ENCODE results near the gene DCTN2.
"Not testable (repeated sequence)": the region's sequence is repeated elsewhere in the genome, so short reads cannot be mapped to it uniquely, and the experiment has no call there.

The DCTN2 gene

DNA sequence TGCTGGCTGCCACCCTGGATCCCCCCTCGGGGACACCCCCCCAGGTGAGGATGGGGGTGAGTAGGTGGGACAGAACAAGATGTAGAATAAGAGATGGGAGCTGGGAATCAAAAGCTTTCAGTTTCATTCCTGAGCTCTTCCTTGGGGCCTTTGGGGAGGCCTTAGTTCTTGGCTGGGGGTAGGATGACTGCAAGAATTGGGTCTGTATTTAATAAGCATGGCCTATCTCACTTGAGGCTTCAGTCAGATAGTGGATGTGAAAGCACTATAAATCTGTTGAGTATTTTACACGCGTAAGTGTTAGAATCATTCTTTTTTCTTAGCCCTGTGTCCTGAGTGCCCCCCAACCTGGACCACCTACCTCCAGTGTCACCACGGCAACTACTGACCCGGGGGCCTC lies 19.8 kb downstream of the DCTN2 start:
- DNase-seq (ENCODE audit: low read depth in 2 of 2): no peak

DNA sequence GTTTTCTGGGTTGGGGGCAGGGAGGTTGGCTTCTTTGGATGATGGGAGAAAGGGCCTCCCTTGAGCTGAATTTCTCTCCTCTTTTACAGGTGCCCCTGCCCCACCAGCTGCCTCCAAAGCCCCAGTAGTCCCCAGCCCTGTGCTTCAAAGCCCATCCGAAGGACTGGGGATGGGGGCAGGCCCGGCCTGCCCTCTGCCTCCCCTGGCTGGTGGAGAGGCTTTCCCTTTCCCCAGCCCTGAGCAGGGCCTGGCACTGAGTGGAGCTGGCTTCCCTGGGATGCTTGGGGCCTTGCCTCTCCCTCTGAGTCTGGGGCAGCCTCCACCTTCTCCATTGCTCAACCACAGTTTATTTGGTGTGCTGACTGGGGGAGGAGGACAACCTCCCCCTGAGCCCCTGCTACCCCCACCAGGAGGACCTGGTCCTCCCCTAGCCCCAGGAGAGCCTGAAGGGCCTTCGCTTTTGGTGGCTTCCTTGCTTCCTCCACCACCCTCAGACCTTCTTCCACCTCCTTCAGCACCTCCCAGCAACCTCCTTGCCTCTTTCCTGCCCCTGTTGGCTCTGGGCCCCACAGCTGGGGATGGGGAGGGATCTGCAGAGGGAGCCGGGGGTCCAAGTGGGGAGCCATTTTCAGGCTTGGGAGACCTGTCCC lies 20.4 kb downstream of the DCTN2 start:
- DNase-seq (ENCODE audit: low read depth in 2 of 2): no peak

- no peak for DNase-seq (ENCODE audit: low read depth in 2 of 2)
Measured at GRCh38 chr12:57525615-57526383, 21.2 kb downstream of the DCTN2 start.

- no peak for DNase-seq (ENCODE audit: low read depth in 2 of 2)
Measured at GRCh38 chr12:57524814-57525614, 22.0 kb downstream of the DCTN2 start.

DNA sequence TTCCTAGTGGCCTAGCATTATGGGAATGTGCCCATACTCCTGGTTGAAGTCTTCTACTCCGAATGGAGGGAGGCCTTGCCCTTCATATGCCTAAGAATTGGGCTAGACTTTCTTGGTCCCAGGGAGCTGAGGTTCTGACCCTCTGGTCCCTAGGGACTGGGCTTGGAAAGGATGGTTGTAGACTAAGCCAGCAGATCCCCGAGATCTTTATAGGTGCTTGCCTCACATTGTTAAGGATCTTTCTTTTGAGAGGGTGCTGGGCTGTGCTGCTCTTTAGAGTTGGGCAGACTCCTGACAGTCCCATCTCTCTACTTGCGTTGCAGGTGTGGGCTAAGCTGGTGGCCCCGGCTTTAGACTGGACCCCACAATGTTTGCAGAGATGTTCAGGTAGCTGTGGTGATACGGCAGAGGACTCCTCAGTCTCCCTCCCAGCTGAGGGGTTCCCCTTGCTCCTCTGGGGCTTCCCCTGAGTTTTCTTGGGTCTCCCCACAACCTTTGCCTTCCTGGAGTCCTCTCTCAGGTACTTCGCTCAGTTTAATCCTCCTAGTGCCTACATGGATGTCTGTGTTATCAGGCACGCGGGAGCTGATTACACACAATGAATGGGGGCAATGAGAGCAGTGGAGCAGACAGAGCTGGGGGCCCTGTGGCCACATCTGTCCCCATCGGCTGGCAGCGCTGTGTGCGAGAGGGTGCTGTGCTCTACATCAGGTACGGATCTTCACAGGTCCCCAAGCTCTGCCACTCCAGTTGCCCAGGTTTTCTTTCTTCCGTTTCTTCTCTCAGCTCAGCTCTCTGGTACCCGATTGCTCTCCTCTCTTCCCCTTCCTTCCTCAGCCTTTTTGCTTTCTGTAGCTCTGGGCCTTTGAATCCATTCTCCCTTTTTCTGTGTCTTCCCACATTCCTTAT lies 23.0 kb downstream of the DCTN2 start:
- DNase-seq (ENCODE audit: low read depth in 2 of 2): no peak

DNA sequence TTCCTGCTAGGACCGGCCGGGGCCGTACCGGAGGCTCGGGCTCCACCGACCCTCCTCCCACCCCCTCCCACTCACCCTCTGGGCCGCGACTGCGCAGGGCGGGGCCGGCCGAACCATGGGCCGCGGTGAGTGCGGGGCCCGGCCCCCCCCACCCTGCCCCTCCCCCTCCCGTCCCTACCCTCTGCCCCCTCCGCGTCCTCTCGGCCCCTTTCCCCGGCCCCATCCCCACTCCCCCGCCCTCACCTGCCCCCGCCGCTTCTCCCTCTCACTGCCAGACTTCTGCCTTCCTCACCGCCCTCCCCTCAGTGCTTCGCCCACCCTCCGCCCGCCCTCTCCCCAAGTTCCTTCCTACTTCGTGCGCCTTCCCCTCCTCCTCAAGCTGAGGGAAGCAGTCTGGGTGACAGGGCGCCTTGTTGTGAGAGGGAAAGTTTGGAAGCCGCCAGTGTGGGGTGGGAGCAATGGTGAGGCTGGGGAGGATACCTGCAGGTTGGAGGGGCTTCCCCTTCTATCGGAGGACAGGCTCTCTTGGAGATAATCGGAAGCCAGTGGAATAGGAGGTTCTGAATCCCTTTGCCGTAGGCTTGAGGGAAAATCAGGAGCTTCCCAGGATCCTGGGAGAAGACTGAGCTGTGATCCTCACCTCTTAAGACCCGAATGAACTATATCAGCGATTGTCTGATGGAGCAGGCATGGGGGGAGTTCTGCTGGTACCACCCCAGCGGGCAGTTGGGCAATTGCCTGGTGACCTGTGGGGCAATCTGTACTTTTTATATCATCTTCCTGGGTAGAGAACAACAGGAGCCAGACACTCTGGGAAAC lies 23.9 kb downstream of the DCTN2 start:
- no peak for DNase-seq (ENCODE audit: low read depth in 2 of 2)

DNA sequence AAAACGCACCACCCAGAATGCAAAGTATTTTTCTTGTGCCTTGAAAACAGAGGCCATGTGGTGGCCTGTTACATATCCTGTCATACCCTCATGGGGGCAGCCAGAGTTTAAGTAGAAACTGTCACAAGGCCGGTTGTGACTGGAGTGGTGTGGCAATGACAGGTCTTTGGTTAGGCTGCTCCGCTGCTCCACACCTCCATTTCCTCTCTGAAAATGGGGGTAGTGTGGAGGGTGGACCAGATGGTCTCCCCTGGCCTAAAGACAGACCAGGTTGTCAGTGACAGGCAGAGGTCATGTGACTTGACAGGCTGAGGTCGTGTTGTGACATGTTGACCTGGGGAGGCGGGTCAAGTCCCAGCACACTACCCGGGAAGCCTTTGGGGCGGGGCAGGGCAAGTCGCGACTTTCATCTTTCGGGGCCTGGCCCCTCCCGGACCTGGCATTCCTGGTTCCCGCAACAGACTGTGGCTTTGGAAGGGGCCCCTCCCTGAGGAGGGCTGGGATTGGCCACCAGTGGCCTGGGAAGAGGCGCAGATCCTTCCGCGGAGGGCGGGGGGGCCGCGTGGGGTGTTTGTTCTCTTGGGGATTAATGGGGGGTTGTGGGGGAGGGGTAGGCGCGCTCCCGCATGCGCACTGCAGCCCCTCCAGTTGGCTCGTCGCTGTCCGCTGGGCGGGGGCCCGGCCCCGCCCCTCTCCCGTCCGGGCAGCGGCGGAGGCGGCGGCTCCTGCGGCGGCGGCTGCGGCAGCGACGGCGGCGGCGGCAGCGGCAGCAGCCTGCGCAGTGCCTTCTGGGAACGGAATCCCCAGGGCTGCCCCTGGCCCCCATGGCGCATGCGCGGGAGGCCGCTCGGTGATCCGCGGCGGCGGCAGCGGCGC lies 24.7 kb downstream of the DCTN2 start, which contains the start of gene MBD6:
TSS of gene MBD6 (plus strand) at position 814 of the 876 bp plus-strand sequence. CDS start 1,480 bp downstream, outside the sequence.
- DNase-seq (ENCODE audit: low read depth in 2 of 2): peak; percentile 85

GRCh38 chr12:57521525-57522010 lies 25.4 kb downstream of the DCTN2 start:
- DNase-seq (ENCODE audit: low read depth in 2 of 2): no peak

DNA sequence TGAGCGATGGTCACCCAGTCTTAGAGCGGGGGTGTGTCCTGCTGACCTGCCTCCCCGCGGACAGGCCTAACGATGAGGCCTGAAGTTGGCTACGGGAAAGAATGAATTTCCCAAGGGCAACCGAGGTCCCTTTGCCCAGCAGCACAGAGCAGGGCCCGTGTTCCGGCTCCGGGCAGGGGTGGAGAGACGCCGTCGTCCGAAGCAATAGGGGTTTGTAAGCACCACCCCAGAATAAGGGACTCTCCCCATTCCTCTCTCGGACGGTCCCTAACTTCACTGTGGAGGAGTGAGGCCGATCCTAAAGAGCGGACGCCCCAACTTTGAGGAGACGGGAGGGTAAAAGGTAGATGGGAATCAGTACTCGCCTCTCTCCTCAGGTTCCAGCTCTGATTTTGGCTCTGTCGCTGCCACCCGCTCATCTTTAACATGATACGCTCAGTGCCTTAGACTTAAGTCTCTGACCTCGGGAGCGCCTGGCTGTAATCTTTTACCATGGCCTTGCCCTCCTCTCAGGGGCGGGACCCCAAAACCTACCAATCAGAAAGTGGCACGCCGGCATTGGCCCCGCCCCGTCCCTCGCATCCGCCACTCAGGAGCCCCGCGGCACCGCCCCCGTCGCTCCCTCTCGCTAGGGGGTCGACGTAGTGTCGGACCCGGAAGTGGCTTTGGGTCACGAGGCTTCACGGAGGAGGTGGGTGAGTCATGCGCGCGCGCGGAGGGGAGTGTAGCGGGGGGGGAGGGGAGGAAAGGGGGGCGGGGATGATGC lies 26.8 kb downstream of the DCTN2 start, which contains the start of gene DDIT3:
TSS of gene DDIT3 (minus strand) at position 462 of the 766 bp plus-strand sequence. CDS start 3,108 bp downstream, outside the sequence.
- peak; percentile 99 to 100 for DNase-seq (ENCODE audit: low read depth in 2 of 2)

DNA sequence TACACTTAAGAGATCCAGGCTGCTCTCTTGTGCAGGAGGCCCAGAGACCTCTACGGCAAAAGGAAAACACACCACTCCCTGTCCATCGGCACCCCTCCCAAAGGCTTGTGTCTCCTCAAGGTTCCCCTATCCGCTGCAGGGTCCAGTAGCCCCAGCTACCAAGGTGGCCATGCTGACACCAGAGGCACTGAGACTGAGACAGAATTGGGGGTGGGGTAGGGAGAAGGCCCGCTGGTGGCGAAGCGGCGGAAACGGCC lies 27.3 kb downstream of the DCTN2 start:
- DNase-seq (ENCODE audit: low read depth in 2 of 2): peak in 1 of 2 donors; percentile 9

DNA sequence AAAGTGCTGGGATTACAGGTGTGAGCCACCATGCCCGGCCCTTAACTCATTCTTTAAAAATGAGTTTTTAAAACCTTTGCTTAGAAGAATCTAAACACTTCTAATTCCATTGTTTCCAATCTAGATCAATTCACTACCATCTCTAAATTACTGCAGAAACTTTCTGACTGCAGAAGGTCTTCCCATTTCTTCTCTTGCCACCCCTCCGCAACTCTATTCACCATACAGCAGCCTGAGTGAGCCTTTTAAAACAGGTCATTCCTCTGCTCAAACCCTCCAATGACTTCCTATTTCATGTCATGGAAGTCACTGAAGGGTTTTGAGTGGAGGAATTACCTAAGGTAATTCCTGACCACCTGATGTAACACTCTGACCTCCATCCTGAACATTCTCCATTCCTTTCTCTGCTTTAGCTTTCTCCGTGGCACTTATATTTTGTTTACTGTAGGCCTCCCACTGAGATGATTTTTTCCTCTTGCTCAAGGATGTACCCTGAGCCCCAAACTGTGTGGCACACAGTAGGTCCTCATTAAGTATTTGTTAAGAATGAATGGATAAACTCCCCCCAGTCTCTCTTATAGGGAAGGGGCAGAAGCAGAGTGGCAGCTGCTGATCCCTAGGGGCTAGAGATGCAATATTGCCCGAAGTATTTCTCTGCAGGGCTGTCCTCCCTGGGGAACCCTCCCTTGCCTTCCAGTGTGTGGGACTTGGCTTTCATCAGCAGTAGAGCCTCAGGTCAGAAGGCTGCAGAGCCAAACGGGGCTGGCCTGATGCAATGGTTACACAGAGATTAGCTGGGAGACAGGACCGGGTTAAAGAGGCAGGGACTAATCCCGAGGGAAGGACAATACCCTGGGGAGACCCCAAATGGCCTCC lies 27.8 kb downstream of the DCTN2 start:
- DNase-seq (ENCODE audit: low read depth in 2 of 2): no peak

DNA sequence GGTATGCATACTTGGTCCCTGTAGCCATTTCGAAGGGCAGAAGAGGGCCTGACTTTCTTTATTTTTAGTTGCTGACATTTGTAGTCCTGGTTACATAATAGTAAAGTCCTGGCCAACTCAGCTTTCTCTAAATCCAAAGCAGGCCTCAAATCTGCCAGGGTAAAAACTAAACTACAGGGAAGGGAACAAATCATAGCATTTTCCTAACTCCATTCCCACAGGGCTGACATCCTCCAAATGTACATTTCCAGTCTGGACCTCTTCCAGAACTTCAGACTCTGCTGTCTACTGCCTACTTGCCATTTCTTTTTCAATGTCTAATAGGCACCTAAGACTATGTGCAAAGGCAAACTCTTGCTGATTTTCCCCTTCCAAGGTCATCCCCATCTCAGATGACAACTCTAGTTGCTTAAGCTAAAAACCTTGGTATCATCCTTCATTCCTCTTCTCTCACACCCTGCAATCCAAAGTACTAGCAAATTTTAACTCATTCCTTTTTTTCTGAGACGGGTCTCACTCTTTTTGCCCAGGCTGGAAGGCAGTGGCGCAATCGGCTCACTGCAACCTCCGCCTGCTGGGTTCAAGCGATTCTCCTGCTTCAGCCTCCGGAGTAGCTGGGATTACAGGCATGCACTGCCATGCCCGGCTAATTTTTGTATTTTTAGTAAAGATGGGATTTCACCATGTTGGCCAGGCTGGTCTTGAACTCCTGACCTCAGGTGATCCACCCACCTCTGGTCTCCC lies 28.6 kb downstream of the DCTN2 start:
- no peak for DNase-seq (ENCODE audit: low read depth in 2 of 2)

DNA sequence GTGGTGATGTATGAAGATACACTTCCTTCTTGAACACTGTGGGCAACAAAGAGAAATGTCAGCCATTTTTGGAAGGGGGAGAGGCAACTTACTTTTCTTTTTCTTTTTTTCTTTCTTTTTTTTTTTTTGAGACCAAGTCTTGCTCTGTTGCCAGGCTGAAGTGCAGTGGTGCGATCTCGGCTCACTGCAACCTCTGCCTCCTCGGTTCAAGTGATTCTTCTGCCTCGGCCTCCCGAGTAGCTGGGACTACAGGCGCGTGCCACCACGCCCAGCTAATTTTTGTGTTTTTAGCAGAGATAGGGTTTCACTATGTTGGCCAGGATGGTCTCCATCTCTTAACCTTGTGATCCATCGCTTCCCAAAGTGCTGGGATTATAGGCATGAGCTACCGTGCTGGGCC lies 29.3 kb downstream of the DCTN2 start:
- not testable (repeated sequence) for DNase-seq (ENCODE audit: low read depth in 2 of 2)

GRCh38 chr12:57517187-57517586 lies 29.8 kb downstream of the DCTN2 start:
- DNase-seq (ENCODE audit: low read depth in 2 of 2): no peak

DNA sequence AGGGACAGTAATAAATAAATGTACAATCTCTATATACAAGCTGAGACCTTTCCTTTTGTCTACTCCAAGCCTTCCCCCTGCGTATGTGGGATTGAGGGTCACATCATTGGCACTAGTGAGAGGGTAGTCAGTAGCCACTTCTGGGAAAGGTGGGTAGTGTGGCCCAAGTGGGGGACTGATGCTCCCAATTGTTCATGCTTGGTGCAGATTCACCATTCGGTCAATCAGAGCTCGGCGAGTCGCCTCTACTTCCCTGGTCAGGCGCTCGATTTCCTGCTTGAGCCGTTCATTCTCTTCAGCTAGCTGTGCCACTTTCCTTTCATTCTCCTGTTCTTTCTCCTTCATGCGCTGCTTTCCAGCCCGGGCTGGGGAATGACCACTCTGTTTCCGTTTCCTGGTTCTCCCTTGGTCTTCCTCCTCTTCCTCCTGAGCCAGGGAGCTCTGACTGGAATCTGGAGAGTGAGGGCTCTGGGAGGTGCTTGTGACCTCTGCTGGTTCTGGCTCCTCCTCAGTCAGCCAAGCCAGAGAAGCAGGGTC lies 30.3 kb downstream of the DCTN2 start:
- no peak for DNase-seq (ENCODE audit: low read depth in 2 of 2)

GRCh38 chr12:57515934-57516541 lies 31.0 kb downstream of the DCTN2 start:
- no peak for DNase-seq (ENCODE audit: low read depth in 2 of 2)
